Activated naive CD4-positive, alpha-beta T cell treated with Interleukin-2 at 50 U/mL for 16 hours (primary cell): ENCODE data around the gene ZCCHC3.

Source experiments
- DNase-seq: peaks from one replicate; pipeline ENCODE4 v3.0.0-alpha.2; 2020

The ZCCHC3 gene

GRCh38 chr20:347640-348484, 50.5 kb downstream of the ZCCHC3 start:
- DNase-seq: peak; percentile 64

DNA sequence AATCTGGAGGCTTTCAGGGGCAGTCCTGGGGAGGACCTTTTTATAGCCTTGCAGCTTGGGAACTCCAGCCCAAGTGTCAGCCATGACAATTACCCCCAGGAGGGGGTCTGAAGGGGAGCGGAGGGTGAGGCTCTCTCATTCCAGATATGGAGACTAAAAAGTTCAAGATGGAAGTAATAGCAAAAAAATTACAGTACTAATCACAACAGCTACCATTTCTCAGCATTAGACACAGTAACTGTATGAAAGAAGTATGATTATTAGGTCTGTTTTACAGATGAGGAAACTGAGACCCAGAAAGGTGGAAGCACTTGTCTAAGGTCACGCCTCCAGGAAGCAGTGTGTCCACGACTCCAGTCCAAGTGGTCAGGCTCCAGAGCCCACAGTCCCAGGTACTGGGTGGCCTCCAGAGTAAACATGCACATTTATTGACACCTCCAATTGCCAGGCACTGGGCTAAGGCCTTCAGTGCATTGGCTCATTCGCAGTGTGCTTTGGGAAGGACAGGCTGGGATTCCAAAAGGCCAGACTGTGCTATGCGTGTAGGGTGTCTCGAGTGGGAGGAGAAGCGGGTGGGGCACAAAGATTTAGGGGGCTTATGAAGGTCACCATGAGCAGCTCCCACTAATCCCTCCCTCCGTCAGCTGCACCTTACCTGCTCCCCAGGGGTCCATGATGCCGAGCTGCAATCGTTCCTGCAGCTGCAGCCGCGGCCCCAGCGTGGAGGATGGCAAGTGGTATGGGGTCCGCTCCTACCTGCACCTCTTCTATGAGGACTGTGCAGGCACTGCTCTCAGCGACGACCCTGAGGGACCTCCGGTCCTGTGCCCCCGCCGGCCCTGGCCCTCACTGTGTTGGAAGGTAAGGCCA, 51.8 kb downstream of the ZCCHC3 start:
- no peak for DNase-seq
